Measurements from ENCODE around the gene NRCAM. TPM values are rescaled to one million over a fixed set of nuclear protein-coding genes. Genes with fewer than 3 reads are reported as not detected.

The NRCAM gene
- total RNA-seq, 4 donors from 2014 or later = 0.77 to 30.3 (median 2.0) TPM; not detected in 1

GRCh38 chr7:108484137-108484536 lies 27.9 kb upstream of the NRCAM start:
- Histone ChIP-seq H3K36me3 (no peaks in the 10 kb centered on the region), H3K4me1 (no peaks in the 10 kb centered on the region), H3K27me3 (no peaks in the 10 kb centered on the region), H3K27ac (no peak overlapping the region), H3K4me3 (no peak overlapping the region), H3K9me3 (no peaks in the 10 kb centered on the region)
- DNase-seq = no peak
- intact Hi-C loops (cut with DNase I; ENCODE audit: low total_unique reads) = no loop called here
- TF ChIP-seq, protein P1, sequence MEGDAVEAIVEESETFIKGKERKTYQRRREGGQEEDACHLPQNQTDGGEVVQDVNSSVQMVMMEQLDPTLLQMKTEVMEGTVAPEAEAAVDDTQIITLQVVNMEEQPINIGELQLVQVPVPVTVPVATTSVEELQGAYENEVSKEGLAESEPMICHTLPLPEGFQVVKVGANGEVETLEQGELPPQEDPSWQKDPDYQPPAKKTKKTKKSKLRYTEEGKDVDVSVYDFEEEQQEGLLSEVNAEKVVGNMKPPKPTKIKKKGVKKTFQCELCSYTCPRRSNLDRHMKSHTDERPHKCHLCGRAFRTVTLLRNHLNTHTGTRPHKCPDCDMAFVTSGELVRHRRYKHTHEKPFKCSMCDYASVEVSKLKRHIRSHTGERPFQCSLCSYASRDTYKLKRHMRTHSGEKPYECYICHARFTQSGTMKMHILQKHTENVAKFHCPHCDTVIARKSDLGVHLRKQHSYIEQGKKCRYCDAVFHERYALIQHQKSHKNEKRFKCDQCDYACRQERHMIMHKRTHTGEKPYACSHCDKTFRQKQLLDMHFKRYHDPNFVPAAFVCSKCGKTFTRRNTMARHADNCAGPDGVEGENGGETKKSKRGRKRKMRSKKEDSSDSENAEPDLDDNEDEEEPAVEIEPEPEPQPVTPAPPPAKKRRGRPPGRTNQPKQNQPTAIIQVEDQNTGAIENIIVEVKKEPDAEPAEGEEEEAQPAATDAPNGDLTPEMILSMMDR (IDR thresholded peaks at IDR 0.05) = no peak
- TF ChIP-seq POLR2A (IDR thresholded peaks at IDR 0.05) = no peak

- H3K36me3 ChIP-seq = no peaks in the 10 kb centered on the region
- TF ChIP-seq, protein P1 (IDR thresholded peaks at IDR 0.05) = no peak
- DNase-seq = no peak
- intact Hi-C loops (cut with DNase I; ENCODE audit: low total_unique reads) = no loop called here
- no peaks in the 10 kb centered on the region for H3K27me3 ChIP-seq
- H3K9me3 ChIP-seq = no peaks in the 10 kb centered on the region
- no peak overlapping the region for H3K27ac ChIP-seq
- H3K4me1 ChIP-seq = no peaks in the 10 kb centered on the region
- no peak overlapping the region for H3K4me3 ChIP-seq
These were observed 24.1 kb upstream of the NRCAM start for GRCh38 chr7:108480311-108480710.

GRCh38 chr7:108479751-108480150 lies 23.5 kb upstream of the NRCAM start:
- intact Hi-C loops (cut with DNase I; ENCODE audit: low total_unique reads) = no loop called here
- DNase-seq = no peak
- no peaks in the 10 kb centered on the region for H3K36me3 ChIP-seq

DNA sequence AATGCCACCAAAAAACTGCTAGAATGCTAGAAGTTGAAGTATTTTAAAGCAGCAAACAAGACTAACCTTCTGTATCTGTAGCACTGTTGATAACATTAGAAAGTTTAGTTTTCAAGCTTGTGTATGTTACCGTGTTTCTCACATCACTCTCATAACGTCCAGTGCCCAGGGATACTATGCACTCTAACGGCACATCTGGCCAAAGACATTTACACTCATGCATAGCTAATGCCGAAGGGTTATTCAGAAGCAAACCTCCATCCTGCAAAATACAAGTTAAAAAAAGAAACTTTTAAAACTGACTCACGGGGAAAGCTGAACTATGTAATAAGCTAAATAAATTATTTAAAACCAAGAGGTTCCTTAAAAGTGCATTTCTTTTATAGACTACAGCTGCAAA lies 22.9 kb upstream of the NRCAM start:
- Histone ChIP-seq H3K9me3 (no peaks in the 10 kb centered on the region), H3K36me3 (no peaks in the 10 kb centered on the region), H3K4me1 (no peaks in the 10 kb centered on the region), H3K4me3 (no peak overlapping the region), H3K27me3 (no peaks in the 10 kb centered on the region), H3K27ac (no peak overlapping the region)
- intact Hi-C loops (cut with DNase I; ENCODE audit: low total_unique reads) = no loop called here
- no peak for TF ChIP-seq POLR2A (IDR thresholded peaks at IDR 0.05)
- TF ChIP-seq, protein P1 (IDR thresholded peaks at IDR 0.05) = no peak
- DNase-seq = no peak

More at GRCh38 chr7:108479751-108480150, 23.5 kb upstream of the NRCAM start:
- H3K4me1 ChIP-seq = no peaks in the 10 kb centered on the region
- TF ChIP-seq, protein P1 (IDR thresholded peaks at IDR 0.05) = no peak
- no peak overlapping the region for H3K4me3 ChIP-seq
- no peaks in the 10 kb centered on the region for H3K27me3 ChIP-seq
- no peaks in the 10 kb centered on the region for H3K9me3 ChIP-seq
- no peak overlapping the region for H3K27ac ChIP-seq

DNA sequence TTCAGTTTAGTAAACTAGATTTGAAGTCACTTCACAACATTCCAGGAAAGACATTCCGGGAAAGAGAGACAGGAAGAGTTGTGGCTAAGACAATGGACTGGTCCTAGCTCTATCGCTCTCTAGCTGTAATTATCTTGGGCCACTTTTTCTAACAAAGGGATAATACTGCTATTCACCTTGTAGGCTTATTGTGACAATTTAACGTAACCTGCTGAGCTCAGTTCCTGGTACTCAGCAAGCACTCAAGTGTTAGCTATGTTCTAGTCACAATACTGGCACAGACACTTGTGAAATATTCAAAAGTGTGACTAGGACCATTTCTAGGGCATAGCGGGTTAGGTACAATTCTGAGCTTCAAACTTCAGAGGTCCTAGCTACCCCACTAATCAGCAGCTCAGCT lies 12.0 kb upstream of the NRCAM start:
- Histone ChIP-seq H3K9me3 (no peaks in the 10 kb centered on the region), H3K36me3 (no peaks in the 10 kb centered on the region), H3K27ac (no peak overlapping the region), H3K4me3 (no peak overlapping the region), H3K27me3 (no peaks in the 10 kb centered on the region), H3K4me1 (no peaks in the 10 kb centered on the region)
- TF ChIP-seq, protein P1 (IDR thresholded peaks at IDR 0.05) = no peak
- TF ChIP-seq POLR2A (IDR thresholded peaks at IDR 0.05) = no peak
- intact Hi-C loops (cut with DNase I; ENCODE audit: low total_unique reads) = no loop called here
- DNase-seq = no peak
